CD4-positive, alpha-beta T cell (primary cell): ENCODE measurements around the gene ZNF512. TPM values are rescaled to one million over a fixed set of nuclear protein-coding genes. Genes with fewer than 3 reads are reported as not detected.

Source experiments
- ATAC-seq: fragments of 200-7000 bp; cut with Tn5 transposase; one replicate; pipeline ENCODE4 v1.10.0; 2022; ENCODE audit warnings: mild to moderate bottlenecking; ENCODE audit not compliant: poor library complexity
- CTCF ChIA-PET: fragments of 350-600 bp; sonication (Branson Sonifier 250); formaldehyde crosslinking; loops from one replicate; lab custom pipeline; 2021; ENCODE audit warnings: antibody characterized with exemption, inconsistent platforms; lab: Charles Lee
- POLR2A ChIA-PET: fragments of 350-600 bp; sonication (Branson Sonifier 250); formaldehyde crosslinking; loops from one replicate; lab custom pipeline; 2021; ENCODE audit warnings: antibody characterized with exemption, inconsistent platforms; lab: Charles Lee
- DNase-seq, 14 experiments: peaks; one replicate each; pipeline ENCODE4 v3.0.0-alpha.2; 2013 to 2020; ENCODE audit warnings: mixed read lengths in 2 of 14
- H3K27ac ChIP-seq, 2 donors: one replicate each; pipeline versions ENCODE4 v1.5.1 to v1.7.0; 2013; ENCODE audit warnings: low read length in 2 of 2, low read depth in 1 of 2, mild to moderate bottlenecking in 1 of 2
- H3K27me3 ChIP-seq, 2 experiments: 1 replicate in 1 of 2; 2 replicates in 1 of 2; pipeline versions ENCODE4 v1.6.1 to v1.7.0; 2013; ENCODE audit warnings: low read length in 2 of 2, control low read depth in 1 of 2, mild to moderate bottlenecking in 1 of 2, moderate library complexity in 1 of 2; ENCODE audit not compliant: insufficient read depth in 2 of 2, control insufficient read depth in 1 of 2
- H3K36me3 ChIP-seq: one replicate; pipeline ENCODE4 v1.6.1; 2013; ENCODE audit warnings: low read length, control low read depth; ENCODE audit not compliant: insufficient read depth
- H3K4me1 ChIP-seq: one replicate; pipeline ENCODE4 v1.6.1; 2013; ENCODE audit warnings: low read length, control low read depth; ENCODE audit not compliant: insufficient read depth
- H3K4me3 ChIP-seq: one replicate; pipeline ENCODE4 v1.5.1; 2013; ENCODE audit warnings: mild to moderate bottlenecking, low read length, moderate library complexity
- H3K9me3 ChIP-seq, 2 experiments: 1 replicate in 1 of 2; 2 replicates in 1 of 2; pipeline versions ENCODE4 v1.6.1 to v1.7.0; 2013; ENCODE audit warnings: low read length in 2 of 2, mild to moderate bottlenecking in 2 of 2, control low read depth in 1 of 2, moderate library complexity in 1 of 2; ENCODE audit not compliant: control insufficient read depth in 1 of 2, insufficient read depth in 1 of 2
- H3K27ac Mint-ChIP-seq: one replicate; pipeline ENCODE4 v1.8.0; 2020; ENCODE audit warnings: mixed read lengths
- H3K27me3 Mint-ChIP-seq: one replicate; pipeline ENCODE4 v1.8.0; 2021; ENCODE audit warnings: mixed read lengths
- H3K36me3 Mint-ChIP-seq: one replicate; pipeline ENCODE4 v1.8.0; 2021; ENCODE audit warnings: low read depth, mixed read lengths
- H3K4me1 Mint-ChIP-seq: one replicate; pipeline ENCODE4 v1.8.0; 2021; ENCODE audit warnings: low read depth, mixed read lengths
- H3K4me3 Mint-ChIP-seq: one replicate; pipeline ENCODE4 v1.8.0; 2020; ENCODE audit warnings: mild to moderate bottlenecking, mixed read lengths
- H3K9me3 Mint-ChIP-seq: one replicate; pipeline ENCODE4 v1.8.0; 2020; ENCODE audit warnings: mixed read lengths
- CTCF ChIP-seq: fragments of 200-600 bp; IDR thresholded peaks from one replicate; pipeline ENCODE4 v1.8.0; 2022; ENCODE audit warnings: antibody characterized with exemption, mild to moderate bottlenecking
- intact Hi-C, 2 experiments: fragments of 100-400 bp; cut with DNase I in 1 of 2; cut with micrococcal nuclease in 1 of 2; formaldehyde crosslinking; loops; one replicate each; pipeline versions ENCODE4 v1.15.1 to v1.9.0; 2023 to 2025; cut with DNase I, micrococcal nuclease
- total RNA-seq, 174 experiments: library from RNA in 2 of 174; stranded (reverse) in 2 of 174; gene quantifications; one replicate each; pipeline ENCODE4 v1.2.3 and lab custom pipeline; 2021 to 2026

ZNF512 gene
- total RNA-seq, 2 experiments from 2014 or later, result 13.6 to 14.1 TPM

DNA sequence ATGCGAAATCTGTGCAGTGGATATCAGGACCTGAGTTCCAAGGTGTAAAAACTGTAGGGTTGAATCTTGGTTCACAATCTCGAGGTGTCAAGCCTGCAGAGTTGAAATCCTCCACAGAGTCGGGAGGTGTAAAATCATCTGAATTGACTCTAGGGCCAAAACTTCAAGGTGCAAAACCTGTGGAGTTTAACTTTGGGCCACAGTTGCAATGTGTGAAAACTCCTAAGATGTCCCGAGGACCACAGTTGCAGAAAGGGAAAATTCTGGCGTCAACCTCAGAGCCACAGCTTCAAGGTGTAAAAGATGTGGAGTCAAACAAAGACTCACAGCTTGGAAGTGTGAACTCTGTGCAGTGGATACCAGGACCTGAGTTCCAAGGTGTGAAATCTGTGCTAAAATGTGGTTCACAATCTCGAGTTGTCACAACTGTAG, 9.8 kb upstream of the ZNF512 start:
- Histone ChIP-seq H3K4me1 (no peaks in the 10 kb centered on the region), H3K27ac (no peak overlapping the region), H3K27me3 (no peaks in the 10 kb centered on the region), H3K4me3 (no peak overlapping the region), H3K36me3 (no peaks in the 10 kb centered on the region), H3K9me3 (peaks cover 0 to 13% of the 10 kb centered on the region in 2 experiments)
- ChIA-PET POLR2A (interaction anchor here (0.6 kb wide), 1 partner anchor 11 kb away, joined by 3 read pairs; no protein-coding TSS in a partner anchor), CTCF (no interaction called here)
- peak in 2 of 14 experiments; percentile 18 to 35 for DNase-seq
- no peaks in the 10 kb centered on the region for H3K4me1 Mint-ChIP-seq
- intact Hi-C loops, result no loop called here
- peaks cover 15% of the 10 kb centered on the region for H3K27me3 Mint-ChIP-seq
- peaks cover 9% of the 10 kb centered on the region for H3K9me3 Mint-ChIP-seq
- TF ChIP-seq CTCF, result no peak
- no peak for ATAC-seq
- no peaks in the 10 kb centered on the region for H3K36me3 Mint-ChIP-seq
- no peak overlapping the region for H3K4me3 Mint-ChIP-seq
- no peak overlapping the region for H3K27ac Mint-ChIP-seq

GRCh38 chr2:27573452-27573851, 9.4 kb upstream of the ZNF512 start:
- no peaks in the 10 kb centered on the region for H3K36me3 ChIP-seq
- Mint-ChIP-seq H3K27me3 (peaks cover 11% of the 10 kb centered on the region), H3K27ac (no peak overlapping the region), H3K4me3 (no peak overlapping the region), H3K9me3 (peaks cover 10% of the 10 kb centered on the region), H3K36me3 (no peaks in the 10 kb centered on the region), H3K4me1 (no peaks in the 10 kb centered on the region)
- DNase-seq (no peak), ATAC-seq (no peak)
- CTCF ChIA-PET, result no interaction called here
- no peaks in the 10 kb centered on the region for H3K4me1 ChIP-seq
- peaks cover 0 to 17% of the 10 kb centered on the region in 2 experiments for H3K9me3 ChIP-seq
- no peak overlapping the region for H3K27ac ChIP-seq
- TF ChIP-seq CTCF, result no peak
- H3K4me3 ChIP-seq, result no peak overlapping the region
- intact Hi-C loops, result no loop called here
- no peaks in the 10 kb centered on the region for H3K27me3 ChIP-seq
- POLR2A ChIA-PET, result interaction anchor here (0.6 kb wide), 1 partner anchor 11 kb away, joined by 3 read pairs; no protein-coding TSS in a partner anchor

DNA sequence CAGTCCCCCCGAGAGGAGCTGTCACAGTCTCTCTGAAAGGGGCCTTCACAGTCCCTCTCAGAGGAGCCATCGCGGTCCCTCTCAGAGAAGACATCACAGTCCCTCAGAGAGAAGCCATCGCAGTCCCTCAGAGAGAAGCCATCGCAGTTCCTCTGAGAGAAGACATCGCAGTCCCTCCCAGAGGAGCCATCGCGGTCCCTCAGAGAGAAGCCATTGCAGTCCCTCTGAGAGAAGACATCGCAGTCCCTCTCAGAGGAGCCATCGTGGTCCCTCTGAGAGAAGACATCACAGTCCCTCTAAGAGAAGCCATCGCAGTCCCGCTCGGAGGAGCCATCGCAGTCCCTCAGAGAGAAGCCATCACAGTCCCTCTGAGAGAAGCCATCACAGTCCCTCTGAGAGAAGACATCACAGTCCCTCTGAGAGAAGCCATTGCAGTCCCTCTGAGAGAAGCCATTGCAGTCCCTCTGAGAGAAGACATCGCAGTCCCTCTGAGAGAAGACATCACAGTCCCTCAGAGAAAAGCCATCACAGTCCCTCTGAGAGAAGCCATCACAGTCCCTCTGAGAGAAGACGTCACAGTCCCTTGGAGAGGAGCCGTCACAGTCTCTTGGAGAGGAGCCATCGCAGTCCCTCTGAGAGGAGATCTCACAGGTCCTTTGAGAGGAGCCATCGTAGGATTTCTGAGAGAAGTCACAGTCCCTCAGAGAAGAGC, 1.3 kb upstream of the ZNF512 start:
- Histone ChIP-seq H3K27ac (peak overlapping the region in 1 of 2 donors; percentile 56), H3K4me3 (no peak overlapping the region), H3K27me3 (no peaks in the 10 kb centered on the region), H3K9me3 (peaks cover 0 to 13% of the 10 kb centered on the region in 2 experiments), H3K4me1 (peaks cover 36% of the 10 kb centered on the region), H3K36me3 (no peaks in the 10 kb centered on the region)
- ATAC-seq, result no peak
- no peaks in the 10 kb centered on the region for H3K27me3 Mint-ChIP-seq
- peak overlapping the region; percentile 92 for H3K27ac Mint-ChIP-seq
- DNase-seq, result peak in 3 of 14 experiments; percentile 3 to 22 (median 7)
- intact Hi-C loops, result loop anchor here (2.0 to 10.0 kb wide), 7 partner anchors 46 to 259 kb away; partner anchors contain the start of genes CCDC121 (in 2 of the 2), GPN1 (in 2 of the 2), FNDC4 (in 1 of the 2) and MPV17 (in 1 of the 2)
- ChIA-PET POLR2A (interaction anchor here (1.5 kb wide), 1 partner anchor 47 kb away, joined by 5 read pairs; the partner anchor contains the start of genes CCDC121 and GPN1), CTCF (no interaction called here)
- peak overlapping the region; percentile 94 for H3K4me3 Mint-ChIP-seq
- no peak for TF ChIP-seq CTCF
- H3K36me3 Mint-ChIP-seq, result peaks cover 37% of the 10 kb centered on the region
- H3K9me3 Mint-ChIP-seq, result peaks cover 10% of the 10 kb centered on the region
- H3K4me1 Mint-ChIP-seq, result peaks cover 43% of the 10 kb centered on the region
